ENCODE data around the gene MLX.
"Not testable (repeated sequence)": the region's sequence is repeated elsewhere in the genome, so short reads cannot be mapped to it uniquely, and the experiment has no call there.

MLX gene

GRCh38 chr17:42535155-42536047 lies 31.5 kb upstream of the MLX start:
- H3K27ac ChIP-seq: peak overlapping the region; percentile 24 to 90 (median 80)
- H3K4me3 ChIP-seq: peak overlapping the region; percentile 44 to 79 (median 65)

GRCh38 chr17:42536048-42536371 lies 30.9 kb upstream of the MLX start, which contains the start of gene NAGLU:
NAGLU (plus strand) TSS chr17:42536241; CDS start chr17:42536273, 32 bp downstream.
- H3K27ac ChIP-seq: peak within 1 kb of the TSS; percentile 24 to 90 (median 80)
- peak within 1 kb of the TSS; percentile 44 to 79 (median 65) for H3K4me3 ChIP-seq

- H3K27ac ChIP-seq: peak overlapping the region; percentile 24 to 90 (median 80)
- H3K4me3 ChIP-seq: peak overlapping the region; percentile 44 to 79 (median 65)
Measured at GRCh38 chr17:42536372-42537155, 30.3 kb upstream of the MLX start.

- Histone ChIP-seq H3K27ac (peak overlapping the region in 18 of 21 experiments; percentile 24 to 90 (median 80)), H3K4me3 (peak overlapping the region; percentile 44 to 79 (median 65))
Measured at GRCh38 chr17:42537156-42537805, 29.6 kb upstream of the MLX start.

- no peak overlapping the region for H3K4me3 ChIP-seq
- H3K27ac ChIP-seq: no peak overlapping the region
Measured at GRCh38 chr17:42537826-42538451, 29.0 kb upstream of the MLX start.

- Histone ChIP-seq H3K4me3 (no peak overlapping the region), H3K27ac (no peak overlapping the region)
Measured at GRCh38 chr17:42538482-42538881, 28.4 kb upstream of the MLX start.

- H3K4me3 ChIP-seq, H3K27ac ChIP-seq: not testable (repeated sequence)
Measured at GRCh38 chr17:42540558-42540957, 26.3 kb upstream of the MLX start.

GRCh38 chr17:42541041-42541833 lies 25.7 kb upstream of the MLX start:
- Histone ChIP-seq H3K4me3 (no peak overlapping the region), H3K27ac (peak overlapping the region in 1 of 21 experiments; percentile 11)

GRCh38 chr17:42543190-42544079 lies 23.5 kb upstream of the MLX start:
- Histone ChIP-seq H3K4me3 (no peak overlapping the region), H3K27ac (no peak overlapping the region)

- no peak overlapping the region for H3K4me3 ChIP-seq
- H3K27ac ChIP-seq: no peak overlapping the region
Measured at GRCh38 chr17:42544874-42545283, 22.0 kb upstream of the MLX start.

- H3K27ac ChIP-seq, H3K4me3 ChIP-seq: not testable (repeated sequence)
Measured at GRCh38 chr17:42545755-42546505, 21.0 kb upstream of the MLX start.

- Histone ChIP-seq H3K27ac (no peak overlapping the region), H3K4me3 (no peak overlapping the region)
Measured at GRCh38 chr17:42547001-42547461, 19.9 kb upstream of the MLX start.

- Histone ChIP-seq H3K4me3 (peak overlapping the region in 2 of 7 experiments; percentile 40 to 43), H3K27ac (no peak overlapping the region)
Measured at GRCh38 chr17:42547698-42548069, 19.2 kb upstream of the MLX start.

GRCh38 chr17:42548070-42548837 lies 18.6 kb upstream of the MLX start:
- peak overlapping the region; percentile 15 to 43 (median 25) for H3K4me3 ChIP-seq
- no peak overlapping the region for H3K27ac ChIP-seq

- Histone ChIP-seq H3K4me3 (peak overlapping the region in 1 of 7 experiments; percentile 43), H3K27ac (no peak overlapping the region)
Measured at GRCh38 chr17:42548993-42549755, 17.7 kb upstream of the MLX start.

- peak within 1 kb of the TSS in 19 of 21 experiments; percentile 78 to 95 (median 87) for H3K27ac ChIP-seq
Measured at GRCh38 chr17:42552736-42553135, 14.2 kb upstream of the MLX start, which contains the start of gene HSD17B1. HSD17B1 (plus strand) TSS chr17:42552923; CDS start chr17:42552934, 11 bp downstream.

More at GRCh38 chr17:42552736-42553135, 14.2 kb upstream of the MLX start, which contains the start of gene HSD17B1:
- H3K4me3 ChIP-seq: peak within 1 kb of the TSS; percentile 54 to 88 (median 66)

Measured in skin epidermis (tissue), 12 donors.